PFSK-1 (cell line): Measurements from ENCODE around the gene SLC24A3.

Experiments used
- POLR2AphosphoS5 ChIP-seq: IDR thresholded peaks from 2 replicates; pipeline ENCODE4 v1.6.1; 2012; ENCODE audit warnings: low read depth, mild to moderate bottlenecking, control low read depth, low read length, moderate library complexity
- TAF1 ChIP-seq: IDR thresholded peaks from 2 replicates; pipeline ENCODE4 v1.6.1; 2012; ENCODE audit warnings: low read length, control low read depth, borderline replicate concordance; ENCODE audit not compliant: insufficient read depth

- TF ChIP-seq POLR2AphosphoS5 (no peak), TAF1 (no peak)
Observed at GRCh38 chr20:19524691-19525090, 312.2 kb downstream of the SLC24A3 start.
